Liver (tissue), 9 donors: Measurements from ENCODE around the gene MBP. TPM values are rescaled to one million over a fixed set of nuclear protein-coding genes. Genes with fewer than 3 reads are reported as not detected.

Experiments
- DNase-seq: peaks from one replicate; pipeline ENCODE4 v3.0.0-alpha.2; 2017; ENCODE audit warnings: low spot score
- H3K27ac ChIP-seq, 2 donors: one replicate each; pipeline ENCODE4 v1.7.0; 2013; ENCODE audit warnings: inconsistent platforms in 2 of 2, low read length in 2 of 2, control low read depth in 1 of 2, low read depth in 1 of 2, mild to moderate bottlenecking in 1 of 2
- H3K27me3 ChIP-seq, 4 donors: one replicate each; pipeline versions ENCODE4 v1.6.1 to v1.7.0; 2013; ENCODE audit warnings: low read length in 3 of 4, inconsistent platforms in 1 of 4, mild to moderate bottlenecking in 1 of 4, moderate library complexity in 1 of 4; ENCODE audit not compliant: control insufficient read depth in 4 of 4, insufficient read depth in 4 of 4
- H3K36me3 ChIP-seq, 4 donors: one replicate each; pipeline versions ENCODE4 v1.6.1 to v1.7.0; 2013; ENCODE audit warnings: low read length in 3 of 4, mild to moderate bottlenecking in 3 of 4, low read depth in 1 of 4, moderate library complexity in 1 of 4; ENCODE audit not compliant: control insufficient read depth in 4 of 4, insufficient read depth in 3 of 4
- H3K4me1 ChIP-seq, 4 donors: one replicate each; pipeline versions ENCODE4 v1.6.1 to v1.7.0; 2013; ENCODE audit warnings: low read length in 3 of 4, mild to moderate bottlenecking in 3 of 4, moderate library complexity in 1 of 4; ENCODE audit not compliant: control insufficient read depth in 4 of 4, insufficient read depth in 4 of 4
- H3K4me3 ChIP-seq, 3 donors: one replicate each; pipeline versions ENCODE4 v1.6.1 to v1.7.0; 2013; ENCODE audit warnings: low read length in 3 of 3, control low read depth in 1 of 3, low read depth in 1 of 3, mild to moderate bottlenecking in 1 of 3
- H3K9ac ChIP-seq, 2 donors: one replicate each; pipeline ENCODE4 v1.7.0; 2013; ENCODE audit warnings: low read length in 2 of 2, mild to moderate bottlenecking in 2 of 2, moderate library complexity in 2 of 2, control low read depth in 1 of 2, low read depth in 1 of 2
- H3K9me3 ChIP-seq, 4 donors: one replicate each; pipeline versions ENCODE4 v1.6.1 to v1.7.0; 2013; ENCODE audit warnings: low read length in 3 of 4; ENCODE audit not compliant: control insufficient read depth in 4 of 4
- ATF3 ChIP-seq: IDR thresholded peaks from 2 replicates; pipeline ENCODE4 v1.6.1; 2016; ENCODE audit warnings: antibody characterized with exemption
- CTCF ChIP-seq: fragments of 150-350 bp; IDR thresholded peaks from 2 replicates; pipeline ENCODE4 v1.5.1; 2017; ENCODE audit warnings: improper control_type of control experiment, low read depth, low read length; ENCODE audit not compliant: missing input control
- EGR1 ChIP-seq, 2 donors: IDR thresholded peaks; 2 replicates each; pipeline ENCODE4 v1.6.1; 2016 to 2018; ENCODE audit warnings: antibody characterized with exemption in 2 of 2, low read depth in 2 of 2
- FOXA1 ChIP-seq: IDR thresholded peaks from 2 replicates; pipeline ENCODE4 v1.6.1; 2016; ENCODE audit warnings: antibody characterized with exemption
- FOXA2 ChIP-seq: IDR thresholded peaks from 2 replicates; pipeline ENCODE4 v1.6.1; 2016; ENCODE audit warnings: antibody characterized with exemption
- GABPA ChIP-seq, 2 donors: IDR thresholded peaks in 1 of 2; conservative IDR thresholded peaks in 1 of 2; 2 replicates each; pipeline ENCODE4 v1.6.1; 2016; ENCODE audit warnings: antibody characterized with exemption in 2 of 2, mild to moderate bottlenecking in 1 of 2, moderate library complexity in 1 of 2
- HNF4A ChIP-seq, 2 donors: conservative IDR thresholded peaks; 2 replicates each; pipeline ENCODE4 v1.6.1; 2016; ENCODE audit warnings: antibody characterized with exemption in 2 of 2, mild to moderate bottlenecking in 2 of 2
- HNF4G ChIP-seq: IDR thresholded peaks from 2 replicates; pipeline ENCODE4 v1.6.1; 2016; ENCODE audit warnings: antibody characterized with exemption
- JUND ChIP-seq, 2 donors: IDR thresholded peaks; 2 replicates each; pipeline ENCODE4 v1.6.1; 2016; ENCODE audit warnings: antibody characterized with exemption in 2 of 2
- MAX ChIP-seq: IDR thresholded peaks from 2 replicates; pipeline ENCODE4 v1.6.1; 2016; ENCODE audit warnings: antibody characterized with exemption
- NR2F2 ChIP-seq: IDR thresholded peaks from 2 replicates; pipeline ENCODE4 v1.6.1; 2016; ENCODE audit warnings: antibody characterized with exemption
- RAD21 ChIP-seq, 2 donors: IDR thresholded peaks; 2 replicates each; pipeline ENCODE4 v1.6.1; 2016; ENCODE audit warnings: antibody characterized with exemption in 2 of 2, mild to moderate bottlenecking in 2 of 2
- REST ChIP-seq: IDR thresholded peaks from 2 replicates; pipeline ENCODE4 v1.6.1; 2016; ENCODE audit warnings: antibody characterized with exemption, mild to moderate bottlenecking
- SP1 ChIP-seq: IDR thresholded peaks from 2 replicates; pipeline ENCODE4 v1.6.1; 2018; ENCODE audit warnings: antibody characterized with exemption, mild to moderate bottlenecking
- TAF1 ChIP-seq: conservative IDR thresholded peaks from 2 replicates; pipeline ENCODE4 v1.6.1; 2016; ENCODE audit warnings: antibody characterized with exemption, mild to moderate bottlenecking
- YY1 ChIP-seq: IDR thresholded peaks from 2 replicates; pipeline ENCODE4 v1.6.1; 2016; ENCODE audit warnings: antibody characterized with exemption, mild to moderate bottlenecking
- WGBS: extraction: QIAGEN DNeasy Blood & Tissue Kit; methylation state at CpG from one replicate; pipeline ENCODE4 v1.1.7; 2013; 5-methylcytosine and 5-hydroxymethylcytosine counted together
- polyA plus RNA-seq, 2 donors: library from polyadenylated mRNA; stranded (reverse) in 1 of 2; unstranded in 1 of 2; fragments of 200-250 nt in 1 of 2; fragments of >200 nt in 1 of 2; fragmentation: Nextera tagmentation in 1 of 2; extraction: Ambion mirVana in 1 of 2; gene quantifications; one replicate each; pipeline versions ENCODE4 v1.2.1 to v1.2.3, GENCODE V29; 2013 to 2015
- total RNA-seq, 2 donors: library from RNA; depleted of rRNA; stranded (reverse); fragments of >200 nt; gene quantifications; one replicate each; pipeline ENCODE4 v1.2.3, GENCODE V29; 2014
- donor health status: healthy.
- donor health status: healthy.
- donor health status: healthy.
- donor health status: healthy.
- donor health status: healthy.

The MBP gene
- total and polyA plus RNA-seq, 4 donors = 9.7 to 23.3 (median 17.7) TPM

- H3K4me1 ChIP-seq = peaks cover 0 to 7% (median under 1%) of the 10 kb centered on the region in 4 donors
- peak overlapping the region; percentile 19 to 64 for H3K27ac ChIP-seq
- H3K9ac ChIP-seq = peak overlapping the region in 1 of 2 donors; percentile 4
- no peak for DNase-seq
- H3K36me3 ChIP-seq = peaks cover 0 to 3% (median under 1%) of the 10 kb centered on the region in 4 donors
- H3K4me3 ChIP-seq = no peak overlapping the region
- H3K9me3 ChIP-seq = no peaks in the 10 kb centered on the region
- no peak for TF ChIP-seq EGR1 (IDR thresholded peaks at IDR 0.05; ENCODE audit: low read depth in 2 of 2)
- WGBS = 79% methylated on average over 26 of the region's 26 CpGs
- no peaks in the 10 kb centered on the region for H3K27me3 ChIP-seq
Observed at GRCh38 chr18:77004555-77005380, 127.8 kb downstream of the MBP start.

- H3K27me3 ChIP-seq = no peaks in the 10 kb centered on the region
- TF ChIP-seq RAD21 (IDR thresholded peaks at IDR 0.05) = no peak
- TF ChIP-seq HNF4A (conservative IDR thresholded peaks at IDR 0.05) = no peak
- TF ChIP-seq MAX = no peak
- no peak for TF ChIP-seq JUND (IDR thresholded peaks at IDR 0.05)
- no peak for TF ChIP-seq REST
- TF ChIP-seq CTCF = no peak
- no peak for TF ChIP-seq NR2F2
- TF ChIP-seq FOXA1 = no peak
- no peak for TF ChIP-seq TAF1
- TF ChIP-seq SP1 = no peak
- TF ChIP-seq GABPA (IDR thresholded peaks at IDR 0.05 in 1 of 2, conservative IDR thresholded peaks at IDR 0.05 in 1 of 2) = no peak
- TF ChIP-seq HNF4G = no peak
- no peak for TF ChIP-seq FOXA2
- no peak for TF ChIP-seq YY1
- TF ChIP-seq ATF3 = no peak
- H3K9me3 ChIP-seq = no peaks in the 10 kb centered on the region
- no peak overlapping the region for H3K4me3 ChIP-seq
- H3K36me3 ChIP-seq = no peaks in the 10 kb centered on the region
- peaks cover 0 to 7% (median under 1%) of the 10 kb centered on the region in 4 donors for H3K4me1 ChIP-seq
- WGBS = 97% methylated on average over 7 of the region's 7 CpGs
- H3K27ac ChIP-seq = no peak overlapping the region
- no peak overlapping the region for H3K9ac ChIP-seq
- DNase-seq = no peak
Observed at GRCh38 chr18:77003316-77003715, 129.3 kb downstream of the MBP start.
